ENCODE measurements around the gene MBD4. TPM values are rescaled to one million over a fixed set of nuclear protein-coding genes. Genes with fewer than 3 reads are reported as not detected.

Gene MBD4
- total RNA-seq, 1 donor from 2014 or later, result 98.7 TPM

GRCh38 chr3:129421988-129422745 is 17.6 kb downstream of the MBD4 start:
- Mint-ChIP-seq H3K9me3 (peaks cover 3% of the 10 kb centered on the region), H3K4me3 (no peak overlapping the region), H3K36me3 (ENCODE audit: low read depth) (peaks cover 4% of the 10 kb centered on the region), H3K4me1 (peaks cover 25% of the 10 kb centered on the region), H3K27ac (no peak overlapping the region), H3K27me3 (no peaks in the 10 kb centered on the region)
- ATAC-seq (ENCODE audit: low read depth), result no peak
- TF ChIP-seq CTCF (IDR thresholded peaks at IDR 0.05), result no peak
- intact Hi-C loops (cut with micrococcal nuclease), result no loop called here
- no peak for DNase-seq
- ChIA-PET CTCF (interaction anchor here (0.8 kb wide), 1 partner anchor 22 kb away, joined by 3 read pairs; no protein-coding TSS in a partner anchor), POLR2A (interaction anchor here (1.6 to 2.0 kb wide), 2 partner anchors 18 to 22 kb away, joined by 7 read pairs; partner anchors contain the start of genes IFT122 and MBD4)

- no peak overlapping the region for H3K27ac Mint-ChIP-seq
- DNase-seq (no peak), ATAC-seq (ENCODE audit: low read depth) (no peak)
- peaks cover 3% of the 10 kb centered on the region for H3K9me3 Mint-ChIP-seq
- intact Hi-C loops (cut with micrococcal nuclease), result no loop called here
- CTCF ChIA-PET, result no interaction called here
- H3K4me3 Mint-ChIP-seq, result no peak overlapping the region
- TF ChIP-seq CTCF (IDR thresholded peaks at IDR 0.05), result no peak
- peaks cover 4% of the 10 kb centered on the region for H3K36me3 Mint-ChIP-seq (ENCODE audit: low read depth)
- no peaks in the 10 kb centered on the region for H3K27me3 Mint-ChIP-seq
- POLR2A ChIA-PET, result no interaction called here
- peaks cover 25% of the 10 kb centered on the region for H3K4me1 Mint-ChIP-seq
Observed at GRCh38 chr3:129421236-129421883, 18.4 kb downstream of the MBD4 start.

GRCh38 chr3:129419476-129419875 is 20.3 kb downstream of the MBD4 start:
- CTCF ChIA-PET, result no interaction called here
- H3K27me3 Mint-ChIP-seq, result no peaks in the 10 kb centered on the region
- H3K4me1 Mint-ChIP-seq, result peaks cover 10% of the 10 kb centered on the region
- H3K36me3 Mint-ChIP-seq (ENCODE audit: low read depth), result peaks cover 4% of the 10 kb centered on the region
- H3K27ac Mint-ChIP-seq, result no peak overlapping the region
- DNase-seq (no peak), ATAC-seq (ENCODE audit: low read depth) (no peak)
- no peak for TF ChIP-seq CTCF (IDR thresholded peaks at IDR 0.05)
- no peak overlapping the region for H3K4me3 Mint-ChIP-seq
- intact Hi-C loops (cut with micrococcal nuclease), result no loop called here
- H3K9me3 Mint-ChIP-seq, result peaks cover 3% of the 10 kb centered on the region
- POLR2A ChIA-PET, result no interaction called here

GRCh38 chr3:129418041-129418973 is 21.4 kb downstream of the MBD4 start:
- ATAC-seq (ENCODE audit: low read depth) (no peak), DNase-seq (no peak)
- H3K27me3 Mint-ChIP-seq, result no peaks in the 10 kb centered on the region
- no peak overlapping the region for H3K27ac Mint-ChIP-seq
- no peak overlapping the region for H3K4me3 Mint-ChIP-seq
- intact Hi-C loops (cut with micrococcal nuclease), result no loop called here
- CTCF ChIA-PET, result no interaction called here
- H3K4me1 Mint-ChIP-seq, result peaks cover 7% of the 10 kb centered on the region
- H3K9me3 Mint-ChIP-seq, result no peaks in the 10 kb centered on the region
- no peaks in the 10 kb centered on the region for H3K36me3 Mint-ChIP-seq (ENCODE audit: low read depth)
- POLR2A ChIA-PET, result interaction anchor here (0.6 kb wide), 1 partner anchor 21 kb away, joined by 14 read pairs; no protein-coding TSS in a partner anchor
- TF ChIP-seq CTCF (IDR thresholded peaks at IDR 0.05), result no peak
